ENCODE results near the gene PDCL2. TPM values are rescaled to one million over a fixed set of nuclear protein-coding genes. Genes with fewer than 3 reads are reported as not detected.

Gene PDCL2
- total and polyA plus RNA-seq, 9 of the 15 experiments (the other 6 are each of a cell fraction or from before 2014, with no cell fraction given): 0.62 to 2.5 (median 1.2) TPM

GRCh38 chr4:55546756-55547465 lies 45.1 kb downstream of the PDCL2 start, which contains the start of gene CLOCK (continued):
- no peak for TF ChIP-seq MYNN (IDR thresholded peaks at IDR 0.05)
- no peak for TF ChIP-seq MYNN (CRISPR knock-in tag; IDR thresholded peaks at IDR 0.05)
- no peak for TF ChIP-seq C11orf30 (IDR thresholded peaks at IDR 0.05; ENCODE audit: low read depth)
- no peak for TF ChIP-seq CREBBP (IDR thresholded peaks at IDR 0.05; ENCODE audit: low read depth, low read length)
- TF ChIP-seq ZNF277 (CRISPR knock-in tag; IDR thresholded peaks at IDR 0.05; ENCODE audit: borderline replicate concordance): no peak
- TF ChIP-seq ZNF696 (CRISPR knock-in tag; conservative IDR thresholded peaks at IDR 0.05): no peak
- no peak for TF ChIP-seq PHTF2 (CRISPR knock-in tag; IDR thresholded peaks at IDR 0.05)
- TF ChIP-seq ZNF76 (CRISPR knock-in tag; IDR thresholded peaks at IDR 0.05; ENCODE audit: borderline replicate concordance): no peak
- TF ChIP-seq TAF15 (IDR thresholded peaks at IDR 0.05; ENCODE audit: low read depth, low read length): no peak
- no peak for TF ChIP-seq CREB5 (CRISPR knock-in tag; IDR thresholded peaks at IDR 0.05)
- no peak for TF ChIP-seq IRF9 (tag; IDR thresholded peaks at IDR 0.05)
- no peak for TF ChIP-seq RERE (CRISPR knock-in tag; IDR thresholded peaks at IDR 0.05; ENCODE audit: borderline replicate concordance)
- no peak for TF ChIP-seq MITF (IDR thresholded peaks at IDR 0.05)
- no peak for TF ChIP-seq ARID3A (IDR thresholded peaks at IDR 0.05; ENCODE audit: borderline replicate concordance, low read depth, low read length)
- no peak for TF ChIP-seq MBD2 (IDR thresholded peaks at IDR 0.05; ENCODE audit: borderline replicate concordance, low read depth)

Measured in K562 (cell line).